Endodermal cell (in vitro differentiated cells): Measurements from ENCODE around the gene WFS1. TPM values are rescaled to one million over a fixed set of nuclear protein-coding genes. Genes with fewer than 3 reads are reported as not detected.
A peak's percentile ranks its signal among the peaks of the same experiment; 100 is the strongest.

Experiments
- DNase-seq: peaks from one replicate; pipeline ENCODE4 v3.0.0-alpha.2; 2017
- H3K27ac ChIP-seq: 2 replicates; pipeline ENCODE4 v1.5.1; 2013; ENCODE audit warnings: mild to moderate bottlenecking, low read depth, low read length, moderate library complexity
- H3K27me3 ChIP-seq: 2 replicates; pipeline ENCODE4 v1.6.1; 2013; ENCODE audit warnings: mild to moderate bottlenecking, low read length, moderate library complexity; ENCODE audit not compliant: insufficient read depth, control insufficient read depth, poor library complexity, severe bottlenecking
- H3K36me3 ChIP-seq: 2 replicates; pipeline ENCODE4 v1.7.0; 2013; ENCODE audit warnings: mild to moderate bottlenecking, low read length, moderate library complexity; ENCODE audit not compliant: control insufficient read depth, insufficient read depth
- H3K4me1 ChIP-seq: one replicate; pipeline ENCODE4 v1.7.0; 2013; ENCODE audit warnings: low read length; ENCODE audit not compliant: control insufficient read depth, insufficient read depth
- H3K4me3 ChIP-seq: 2 replicates; pipeline ENCODE4 v1.5.1; 2013; ENCODE audit warnings: mild to moderate bottlenecking, low read length, moderate library complexity
- H3K9ac ChIP-seq: 2 replicates; pipeline ENCODE4 v1.6.1; 2013; ENCODE audit warnings: mild to moderate bottlenecking, low read length, moderate library complexity; ENCODE audit not compliant: poor library complexity, severe bottlenecking; ENCODE audit errors: extremely low read depth
- H3K9me3 ChIP-seq: 2 replicates; pipeline ENCODE4 v1.6.1; 2013; ENCODE audit warnings: mild to moderate bottlenecking, low read length, moderate library complexity; ENCODE audit not compliant: control insufficient read depth
- H3K27ac Mint-ChIP-seq: 2 replicates; pipeline ENCODE4 v1.8.0; 2020; ENCODE audit warnings: mixed read lengths
- H3K27me3 Mint-ChIP-seq: 2 replicates; pipeline ENCODE4 v1.8.0; 2021; ENCODE audit warnings: mild to moderate bottlenecking, mixed read lengths; ENCODE audit not compliant: insufficient read depth
- H3K36me3 Mint-ChIP-seq: 2 replicates; pipeline ENCODE4 v1.8.0; 2020; ENCODE audit warnings: low read depth, mixed read lengths
- H3K4me1 Mint-ChIP-seq: 2 replicates; pipeline ENCODE4 v1.8.0; 2020; ENCODE audit warnings: mixed read lengths
- H3K4me3 Mint-ChIP-seq: 2 replicates; pipeline ENCODE4 v1.8.0; 2020; ENCODE audit warnings: mild to moderate bottlenecking, moderate library complexity, mixed read lengths
- H3K9me3 Mint-ChIP-seq: 2 replicates; pipeline ENCODE4 v1.8.0; 2020; ENCODE audit warnings: mild to moderate bottlenecking, mixed read lengths
- CTCF ChIP-seq: fragments of 200-600 bp; sonication (generic); conservative IDR thresholded peaks from 2 replicates; pipeline ENCODE4 v1.5.0; 2021; ENCODE audit warnings: antibody characterized with exemption, mild to moderate bottlenecking
- WGBS, 2 experiments: methylation state at CpG; one replicate each; pipeline versions ENCODE4 v1.1.5 to v1.1.7; 2013; ENCODE audit warnings: missing lambda C conversion rate in 2 of 2, mixed read lengths in 1 of 2; ENCODE audit not compliant: insufficient coverage in 1 of 2, insufficient read length in 1 of 2; 5-methylcytosine and 5-hydroxymethylcytosine counted together
- total RNA-seq, 2 donors: library from RNA; stranded (reverse); fragmentation: NEBNext Ultra II Directional in 1 of 2; extraction: Animal tissue kit (Norgen Biotek cat#: 25700) in 1 of 2; gene quantifications; 2 replicates in 1 of 2; 3 replicates in 1 of 2; pipeline ENCODE4 v1.2.1, GENCODE V29; 2021

WFS1 gene
- total RNA-seq, 2 donors from 2014 or later = 25.3 to 26.1 TPM

- H3K27me3 ChIP-seq = no peaks in the 10 kb centered on the region
- WGBS, 2 experiments = 93 to 95% methylated on average over 7 to 12 of the region's 12 CpGs
- no peak overlapping the region for H3K27ac ChIP-seq
- H3K36me3 ChIP-seq = peaks cover 8% of the 10 kb centered on the region
- no peaks in the 10 kb centered on the region for H3K4me1 ChIP-seq
- no peak for TF ChIP-seq CTCF
- no peak overlapping the region for H3K4me3 ChIP-seq
- Mint-ChIP-seq H3K27ac (no peak overlapping the region), H3K27me3 (no peaks in the 10 kb centered on the region), H3K4me1 (no peaks in the 10 kb centered on the region), H3K36me3 (peaks cover 50% of the 10 kb centered on the region), H3K4me3 (no peak overlapping the region), H3K9me3 (no peaks in the 10 kb centered on the region)
- H3K9ac ChIP-seq = no peak overlapping the region
- no peaks in the 10 kb centered on the region for H3K9me3 ChIP-seq
- no peak for DNase-seq
Observed at GRCh38 chr4:6299875-6300274, 30.2 kb downstream of the WFS1 start.

- Histone ChIP-seq H3K36me3 (peaks cover 8% of the 10 kb centered on the region), H3K4me1 (no peaks in the 10 kb centered on the region), H3K27me3 (no peaks in the 10 kb centered on the region), H3K9ac (no peak overlapping the region), H3K9me3 (no peaks in the 10 kb centered on the region), H3K4me3 (no peak overlapping the region), H3K27ac (no peak overlapping the region)
- DNase-seq = no peak
- Mint-ChIP-seq H3K36me3 (peaks cover 45% of the 10 kb centered on the region), H3K27ac (peak overlapping the region; percentile 56), H3K9me3 (no peaks in the 10 kb centered on the region), H3K4me1 (no peaks in the 10 kb centered on the region), H3K4me3 (no peak overlapping the region), H3K27me3 (no peaks in the 10 kb centered on the region)
- WGBS, 2 experiments = 90 to 95% methylated on average over 6 to 11 of the region's 11 CpGs
- TF ChIP-seq CTCF = no peak
Observed at GRCh38 chr4:6300359-6300758, 30.7 kb downstream of the WFS1 start.

- WGBS, 2 experiments = 93% methylated on average over 22 to 35 of the region's 35 CpGs
- Histone ChIP-seq H3K9ac (no peak overlapping the region), H3K9me3 (no peaks in the 10 kb centered on the region), H3K27me3 (no peaks in the 10 kb centered on the region), H3K4me3 (no peak overlapping the region), H3K36me3 (peaks cover 8% of the 10 kb centered on the region), H3K4me1 (no peaks in the 10 kb centered on the region), H3K27ac (no peak overlapping the region)
- TF ChIP-seq CTCF = no peak
- Mint-ChIP-seq H3K36me3 (peaks cover 41% of the 10 kb centered on the region), H3K9me3 (no peaks in the 10 kb centered on the region), H3K27me3 (peaks cover 3% of the 10 kb centered on the region), H3K4me1 (no peaks in the 10 kb centered on the region), H3K4me3 (no peak overlapping the region), H3K27ac (no peak overlapping the region)
- no peak for DNase-seq
Observed at GRCh38 chr4:6301051-6301731, 31.5 kb downstream of the WFS1 start.
